GM18870 (cell line): ENCODE measurements around the gene ANO8.
"Not testable (repeated sequence)": the region's sequence is repeated elsewhere in the genome, so short reads cannot be mapped to it uniquely, and the experiment has no call there.

Source experiments
- ATAC-seq: cut with Tn5 transposase; IDR thresholded peaks from one replicate; pipeline ENCODE4 v1.9.1; 2021; ENCODE audit warnings: moderate library complexity; ENCODE audit not compliant: unreplicated experiment

ANO8 gene

GRCh38 chr19:17312189-17313113, 22.2 kb downstream of the ANO8 start:
- ATAC-seq: no peak

- ATAC-seq: no peak
These were observed 23.0 kb downstream of the ANO8 start for GRCh38 chr19:17311455-17312188.

- ATAC-seq: no peak
These were observed 24.6 kb downstream of the ANO8 start for GRCh38 chr19:17309965-17310461.

GRCh38 chr19:17309198-17309964, 25.3 kb downstream of the ANO8 start, which contains the start of gene DDA1:
Gene DDA1 (plus strand): TSS chr19:17309563. CDS start chr19:17309655, 92 bp downstream.
- ATAC-seq: peak; percentile 47

GRCh38 chr19:17307876-17308377, 26.7 kb downstream of the ANO8 start:
- ATAC-seq: no peak

- ATAC-seq: no peak
These were observed 28.4 kb downstream of the ANO8 start for GRCh38 chr19:17306285-17306714.

- peak; percentile 75 for ATAC-seq
These were observed 29.0 kb downstream of the ANO8 start, which contains the start of gene MRPL34 for GRCh38 chr19:17305517-17306284. Gene MRPL34 (plus strand): TSS chr19:17305872. CDS start chr19:17305893, 21 bp downstream.

- no peak for ATAC-seq
These were observed 29.5 kb downstream of the ANO8 start for GRCh38 chr19:17305216-17305516.

GRCh38 chr19:17304386-17305215, 30.1 kb downstream of the ANO8 start:
- ATAC-seq: peak; percentile 0

GRCh38 chr19:17303940-17304267, 30.8 kb downstream of the ANO8 start:
- ATAC-seq: no peak

GRCh38 chr19:17303167-17303939, 31.3 kb downstream of the ANO8 start, which contains the start of gene ABHD8:
Gene ABHD8 (minus strand): TSS chr19:17303425. CDS start chr19:17301616, 1,809 bp downstream.
- ATAC-seq: peak; percentile 34

GRCh38 chr19:17302391-17303166, 32.1 kb downstream of the ANO8 start:
- ATAC-seq: no peak

GRCh38 chr19:17300992-17301619, 33.5 kb downstream of the ANO8 start:
- ATAC-seq: no peak

- no peak for ATAC-seq
These were observed 37.7 kb downstream of the ANO8 start for GRCh38 chr19:17296976-17297375.

GRCh38 chr19:17296273-17296672, 38.4 kb downstream of the ANO8 start:
- ATAC-seq: no peak

GRCh38 chr19:17295551-17295950, 39.1 kb downstream of the ANO8 start:
- ATAC-seq: not testable (repeated sequence)
